ENCODE data around the gene DCHS1.

DNA sequence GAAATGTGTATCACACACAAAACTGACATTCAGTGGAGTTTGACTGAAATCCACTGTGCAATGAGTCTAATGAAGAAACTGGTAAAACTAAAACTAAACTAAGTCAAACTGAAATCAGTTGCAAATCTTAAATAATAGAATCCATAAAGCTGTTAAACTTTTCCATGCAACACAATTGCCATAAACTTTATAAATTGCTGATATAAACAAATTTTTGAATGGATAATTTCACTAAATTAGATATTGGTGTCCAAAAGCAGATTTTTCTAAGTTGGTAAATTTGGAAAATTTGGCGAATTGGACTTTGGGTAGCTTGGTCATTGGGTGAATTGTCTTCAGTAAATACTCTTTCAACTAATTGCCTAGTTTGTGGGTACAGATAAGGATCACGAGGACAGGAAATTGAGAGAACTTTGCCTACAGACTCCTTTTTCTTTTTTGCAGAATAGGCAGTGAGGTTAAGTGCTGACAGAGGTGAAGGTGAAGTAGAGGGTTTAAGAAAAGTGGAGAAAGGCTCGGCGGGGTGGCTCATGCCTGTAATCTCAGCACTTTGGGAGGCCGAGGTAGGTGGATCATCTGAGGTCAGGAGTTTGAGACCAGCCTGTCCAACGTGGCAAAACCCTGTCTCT, 14.7 kb upstream of the DCHS1 start:
- TF ChIP-seq, protein P1, sequence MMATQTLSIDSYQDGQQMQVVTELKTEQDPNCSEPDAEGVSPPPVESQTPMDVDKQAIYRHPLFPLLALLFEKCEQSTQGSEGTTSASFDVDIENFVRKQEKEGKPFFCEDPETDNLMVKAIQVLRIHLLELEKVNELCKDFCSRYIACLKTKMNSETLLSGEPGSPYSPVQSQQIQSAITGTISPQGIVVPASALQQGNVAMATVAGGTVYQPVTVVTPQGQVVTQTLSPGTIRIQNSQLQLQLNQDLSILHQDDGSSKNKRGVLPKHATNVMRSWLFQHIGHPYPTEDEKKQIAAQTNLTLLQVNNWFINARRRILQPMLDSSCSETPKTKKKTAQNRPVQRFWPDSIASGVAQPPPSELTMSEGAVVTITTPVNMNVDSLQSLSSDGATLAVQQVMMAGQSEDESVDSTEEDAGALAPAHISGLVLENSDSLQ (IDR thresholded peaks at IDR 0.05): no peak
- no peak for TF ChIP-seq NFRKB (IDR thresholded peaks at IDR 0.05)
